ENCODE measurements around the gene TNNC2.

The TNNC2 gene

DNA sequence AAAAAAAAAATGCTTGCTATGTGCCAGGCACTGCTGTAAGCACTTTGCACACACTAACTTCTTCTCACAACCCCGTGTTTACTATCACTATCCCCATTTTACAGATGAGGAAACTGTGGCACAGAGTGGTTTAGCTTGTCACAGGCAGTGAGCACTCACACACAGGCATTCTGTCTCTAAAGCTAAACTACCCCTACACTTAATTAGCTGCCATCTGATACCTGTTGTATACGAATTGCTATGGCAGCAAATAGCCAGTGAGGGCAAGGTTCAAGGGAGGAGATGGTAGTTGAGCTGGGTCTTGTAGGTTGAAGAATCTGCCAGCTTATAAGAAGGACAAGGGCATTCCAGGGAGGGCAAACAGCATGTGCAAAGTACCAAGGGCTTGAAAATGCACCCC lies 5.2 kb downstream of the TNNC2 start:
- H3K4me2 ChIP-seq (ENCODE audit: insufficient read depth, low read length, poor library complexity, severe bottlenecking), result no peak overlapping the region
- WGBS, 2 donors (ENCODE audit: extremely low coverage in 2 of 2, insufficient read length in 2 of 2, insufficient replicate concordance in 1 of 2), result no CpG with 5 or more reads among the region's 2 CpGs
- H3K23ac ChIP-seq (ENCODE audit: low read depth, low read length, poor library complexity), result no peak overlapping the region

DNA sequence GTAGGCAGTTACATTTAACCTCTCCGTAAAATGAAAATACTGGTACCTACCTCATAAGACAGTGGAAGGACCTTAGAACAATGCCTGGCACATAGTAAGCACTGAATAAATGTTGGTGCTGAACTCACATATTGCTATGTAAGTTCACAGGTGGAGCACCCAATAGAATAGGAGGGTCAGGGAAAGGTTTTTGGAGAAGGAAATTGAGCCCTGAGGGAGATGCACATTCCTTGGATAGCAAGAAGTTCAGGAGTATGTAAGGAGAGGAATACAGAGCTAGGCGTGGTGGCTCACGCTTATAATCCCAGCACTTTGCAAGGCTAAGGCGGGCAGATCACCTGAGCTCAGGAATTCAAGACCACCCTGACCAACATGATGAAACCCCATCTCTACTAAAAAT lies 7.6 kb downstream of the TNNC2 start:
- Histone ChIP-seq H2AFZ (ENCODE audit: low read length) (no peak overlapping the region), H2BK15ac (ENCODE audit: low read length) (no peak overlapping the region), H3K14ac (ENCODE audit: low read length) (no peak overlapping the region), H3K4ac (ENCODE audit: low read length) (no peak overlapping the region), H2AK5ac (ENCODE audit: low read depth, low read length) (no peak overlapping the region), H2BK12ac (ENCODE audit: low read length) (no peak overlapping the region), H4K8ac (ENCODE audit: low read depth, low read length) (no peak overlapping the region), H3K4me1 (ENCODE audit: control insufficient read depth in 2 of 2, insufficient read depth in 1 of 2, low read depth in 1 of 2, low read length in 2 of 2) (peaks cover 0 to 7% of the 10 kb centered on the region in 2 donors), H3K23ac (ENCODE audit: low read depth, low read length, poor library complexity) (no peak overlapping the region), H3K9ac (ENCODE audit: low read depth, low read length, poor library complexity) (no peak overlapping the region), H3K36me3 (replicated peaks in 1 of 2; ENCODE audit: control insufficient read depth in 2 of 2, insufficient read depth in 2 of 2, low read length in 2 of 2) (peaks cover 20 to 30% of the 10 kb centered on the region in 2 donors), H2BK5ac (ENCODE audit: low read length) (no peak overlapping the region), H3K27me3 (ENCODE audit: control insufficient read depth in 3 of 3, insufficient read depth in 3 of 3, low read depth in 1 of 3, low read length in 3 of 3) (peaks cover 0 to 24% (median 3%) of the 10 kb centered on the region in 3 experiments), H3K18ac (ENCODE audit: low read length) (no peak overlapping the region), H3K27ac (replicated peaks; ENCODE audit: low read length) (no peak overlapping the region), H3K79me1 (ENCODE audit: low read depth, low read length) (no peaks in the 10 kb centered on the region), H3K9me3 (replicated peaks in 1 of 2; ENCODE audit: control insufficient read depth in 2 of 2, insufficient read depth in 1 of 2, low read depth in 1 of 2, low read length in 2 of 2) (peaks cover 0 to 3% of the 10 kb centered on the region in 2 donors), H3K4me2 (ENCODE audit: insufficient read depth, low read length, poor library complexity, severe bottlenecking) (no peak overlapping the region), H3K4me3 (ENCODE audit: low read length in 2 of 2) (no peak overlapping the region), H2BK120ac (ENCODE audit: low read depth, low read length) (no peak overlapping the region), H4K91ac (ENCODE audit: low read depth, low read length, poor library complexity) (no peak overlapping the region)
- WGBS, 2 donors (ENCODE audit: extremely low coverage in 2 of 2, insufficient read length in 2 of 2, insufficient replicate concordance in 1 of 2), result no CpG with 5 or more reads among the region's 4 CpGs
- no peak for DNase-seq (ENCODE audit: low spot score)

More for the DNA sequence above, 5.2 kb downstream of the TNNC2 start:
- H3K18ac ChIP-seq (ENCODE audit: low read length), result no peak overlapping the region
- H3K27ac ChIP-seq (replicated peaks; ENCODE audit: low read length), result no peak overlapping the region
- H2AFZ ChIP-seq (ENCODE audit: low read length), result no peak overlapping the region
- no peak overlapping the region for H2BK15ac ChIP-seq (ENCODE audit: low read length)
- H2AK5ac ChIP-seq (ENCODE audit: low read depth, low read length), result no peak overlapping the region
- no peak overlapping the region for H3K14ac ChIP-seq (ENCODE audit: low read length)
- H3K27me3 ChIP-seq (ENCODE audit: control insufficient read depth in 3 of 3, insufficient read depth in 3 of 3, low read depth in 1 of 3, low read length in 3 of 3), result peaks cover 0 to 24% (median 3%) of the 10 kb centered on the region in 3 experiments
- peaks cover 0 to 3% of the 10 kb centered on the region in 2 donors for H3K9me3 ChIP-seq (replicated peaks in 1 of 2; ENCODE audit: control insufficient read depth in 2 of 2, insufficient read depth in 1 of 2, low read depth in 1 of 2, low read length in 2 of 2)
- no peak overlapping the region for H2BK5ac ChIP-seq (ENCODE audit: low read length)
- no peak overlapping the region for H4K91ac ChIP-seq (ENCODE audit: low read depth, low read length, poor library complexity)
- H3K4me3 ChIP-seq (ENCODE audit: low read length in 2 of 2), result no peak overlapping the region
- H2BK120ac ChIP-seq (ENCODE audit: low read depth, low read length), result no peak overlapping the region
- no peak overlapping the region for H2BK12ac ChIP-seq (ENCODE audit: low read length)
- no peak overlapping the region for H4K8ac ChIP-seq (ENCODE audit: low read depth, low read length)
- H3K9ac ChIP-seq (ENCODE audit: low read depth, low read length, poor library complexity), result no peak overlapping the region
- H3K36me3 ChIP-seq (replicated peaks in 1 of 2; ENCODE audit: control insufficient read depth in 2 of 2, insufficient read depth in 2 of 2, low read length in 2 of 2), result peaks cover 5 to 8% of the 10 kb centered on the region in 2 donors
- H3K79me1 ChIP-seq (ENCODE audit: low read depth, low read length), result no peaks in the 10 kb centered on the region
- DNase-seq (ENCODE audit: low spot score), result no peak
- H3K4ac ChIP-seq (ENCODE audit: low read length), result no peak overlapping the region
- H3K4me1 ChIP-seq (ENCODE audit: control insufficient read depth in 2 of 2, insufficient read depth in 1 of 2, low read depth in 1 of 2, low read length in 2 of 2), result peaks cover 8 to 11% of the 10 kb centered on the region in 2 donors

DNA sequence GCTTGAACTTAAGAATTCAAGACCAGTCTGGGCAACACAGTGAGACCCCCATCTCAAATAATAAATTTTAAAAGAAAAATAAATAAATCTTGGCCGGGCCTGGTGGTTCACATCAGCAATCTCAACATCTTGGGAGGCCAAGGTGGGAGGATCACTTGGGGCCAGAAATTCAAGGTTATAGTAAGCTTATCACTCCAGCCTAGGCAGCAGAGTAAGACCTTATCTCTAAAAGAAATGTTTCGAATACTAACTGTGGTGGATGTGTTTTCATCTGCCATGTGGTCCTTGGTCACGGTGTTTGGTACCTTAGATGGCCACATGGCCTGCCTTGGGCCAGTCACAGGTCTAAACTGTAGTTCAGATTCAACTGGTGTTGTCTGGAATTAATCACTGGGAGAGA lies 8.9 kb downstream of the TNNC2 start:
- H3K27me3 ChIP-seq (ENCODE audit: control insufficient read depth in 3 of 3, insufficient read depth in 3 of 3, low read depth in 1 of 3, low read length in 3 of 3), result peaks cover 0 to 12% (median 0%) of the 10 kb centered on the region in 3 experiments
- no peak overlapping the region for H3K23ac ChIP-seq (ENCODE audit: low read depth, low read length, poor library complexity)
- H3K27ac ChIP-seq (replicated peaks; ENCODE audit: low read length), result no peak overlapping the region
- H3K79me1 ChIP-seq (ENCODE audit: low read depth, low read length), result peaks cover 3% of the 10 kb centered on the region
- H2BK15ac ChIP-seq (ENCODE audit: low read length), result no peak overlapping the region
- H4K91ac ChIP-seq (ENCODE audit: low read depth, low read length, poor library complexity), result no peak overlapping the region
- no peak overlapping the region for H3K4ac ChIP-seq (ENCODE audit: low read length)
- H3K4me2 ChIP-seq (ENCODE audit: insufficient read depth, low read length, poor library complexity, severe bottlenecking), result no peak overlapping the region
- H2AFZ ChIP-seq (ENCODE audit: low read length), result no peak overlapping the region
- no peak overlapping the region for H2AK5ac ChIP-seq (ENCODE audit: low read depth, low read length)
- H3K4me3 ChIP-seq (ENCODE audit: low read length in 2 of 2), result no peak overlapping the region
- no CpG with 5 or more reads among the region's 3 CpGs for WGBS, 2 donors (ENCODE audit: extremely low coverage in 2 of 2, insufficient read length in 2 of 2, insufficient replicate concordance in 1 of 2)
- H4K8ac ChIP-seq (ENCODE audit: low read depth, low read length), result no peak overlapping the region
- no peak overlapping the region for H3K9ac ChIP-seq (ENCODE audit: low read depth, low read length, poor library complexity)
- no peak overlapping the region for H2BK5ac ChIP-seq (ENCODE audit: low read length)
- peaks cover 27 to 42% of the 10 kb centered on the region in 2 donors for H3K36me3 ChIP-seq (replicated peaks in 1 of 2; ENCODE audit: control insufficient read depth in 2 of 2, insufficient read depth in 2 of 2, low read length in 2 of 2)
- no peak overlapping the region for H2BK12ac ChIP-seq (ENCODE audit: low read length)
- no peak overlapping the region for H2BK120ac ChIP-seq (ENCODE audit: low read depth, low read length)
- no peak for DNase-seq (ENCODE audit: low spot score)
- H3K4me1 ChIP-seq (ENCODE audit: control insufficient read depth in 2 of 2, insufficient read depth in 1 of 2, low read depth in 1 of 2, low read length in 2 of 2), result peaks cover 3 to 8% of the 10 kb centered on the region in 2 donors
- no peak overlapping the region for H3K18ac ChIP-seq (ENCODE audit: low read length)
- H3K14ac ChIP-seq (ENCODE audit: low read length), result no peak overlapping the region
- no peaks in the 10 kb centered on the region for H3K9me3 ChIP-seq (replicated peaks in 1 of 2; ENCODE audit: control insufficient read depth in 2 of 2, insufficient read depth in 1 of 2, low read depth in 1 of 2, low read length in 2 of 2)

DNA sequence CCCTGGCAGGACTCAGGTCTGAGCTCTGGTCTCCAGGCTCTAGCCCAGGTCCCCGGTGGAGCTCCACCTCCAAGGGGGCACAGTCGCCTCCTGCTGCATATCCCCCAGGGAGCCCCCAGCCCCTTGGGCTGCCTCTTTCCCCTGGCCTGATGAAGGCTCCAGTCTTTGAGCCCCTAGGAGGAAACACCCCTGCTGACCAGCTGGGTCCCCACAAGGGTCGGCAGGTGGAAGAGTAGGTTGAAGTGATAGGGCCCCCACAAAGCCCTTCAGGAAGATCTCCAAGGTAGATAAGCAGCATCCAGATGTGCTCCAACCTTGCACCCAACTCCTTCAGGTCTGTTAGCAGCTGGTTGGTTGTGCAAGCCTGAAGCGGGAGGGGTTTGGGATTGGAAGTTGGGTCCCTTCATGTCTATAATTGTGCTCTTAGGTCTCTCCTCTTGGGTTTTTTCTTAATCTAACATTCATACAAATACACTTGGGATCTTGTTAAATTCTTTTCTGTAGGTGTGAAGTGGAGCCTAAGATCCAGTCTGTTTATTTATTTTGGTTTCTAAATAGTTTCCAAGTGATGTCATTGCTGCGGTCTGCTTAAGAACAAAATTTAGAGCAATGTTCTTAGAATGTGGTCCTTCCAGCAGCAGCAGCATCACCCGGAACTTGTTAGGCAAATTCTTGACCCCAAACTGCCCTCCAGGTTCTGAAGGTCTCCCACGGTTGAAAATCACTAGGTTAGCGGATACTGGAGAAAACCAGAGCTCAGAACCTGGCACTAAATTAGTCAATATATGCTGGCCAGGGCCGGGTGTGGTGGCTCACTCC lies 9.5 kb downstream of the TNNC2 start:
- Histone ChIP-seq H3K4me3 (ENCODE audit: low read length in 2 of 2) (no peak overlapping the region), H2BK15ac (ENCODE audit: low read length) (no peak overlapping the region), H3K14ac (ENCODE audit: low read length) (no peak overlapping the region), H3K18ac (ENCODE audit: low read length) (no peak overlapping the region), H2BK120ac (ENCODE audit: low read depth, low read length) (no peak overlapping the region), H3K36me3 (replicated peaks in 1 of 2; ENCODE audit: control insufficient read depth in 2 of 2, insufficient read depth in 2 of 2, low read length in 2 of 2) (peaks cover 27 to 45% of the 10 kb centered on the region in 2 donors), H2AK5ac (ENCODE audit: low read depth, low read length) (no peak overlapping the region), H4K8ac (ENCODE audit: low read depth, low read length) (no peak overlapping the region), H3K23ac (ENCODE audit: low read depth, low read length, poor library complexity) (no peak overlapping the region), H3K79me1 (ENCODE audit: low read depth, low read length) (peaks cover 6% of the 10 kb centered on the region), H2AFZ (ENCODE audit: low read length) (no peak overlapping the region), H2BK5ac (ENCODE audit: low read length) (no peak overlapping the region), H4K91ac (ENCODE audit: low read depth, low read length, poor library complexity) (no peak overlapping the region), H3K9me3 (replicated peaks in 1 of 2; ENCODE audit: control insufficient read depth in 2 of 2, insufficient read depth in 1 of 2, low read depth in 1 of 2, low read length in 2 of 2) (no peaks in the 10 kb centered on the region), H3K4me2 (ENCODE audit: insufficient read depth, low read length, poor library complexity, severe bottlenecking) (no peak overlapping the region), H3K4ac (ENCODE audit: low read length) (no peak overlapping the region), H3K4me1 (ENCODE audit: control insufficient read depth in 2 of 2, insufficient read depth in 1 of 2, low read depth in 1 of 2, low read length in 2 of 2) (peaks cover 5 to 8% of the 10 kb centered on the region in 2 donors), H3K27me3 (ENCODE audit: control insufficient read depth in 3 of 3, insufficient read depth in 3 of 3, low read depth in 1 of 3, low read length in 3 of 3) (peaks cover 0 to 5% (median 0%) of the 10 kb centered on the region in 3 experiments), H3K9ac (ENCODE audit: low read depth, low read length, poor library complexity) (no peak overlapping the region), H2BK12ac (ENCODE audit: low read length) (no peak overlapping the region), H3K27ac (replicated peaks; ENCODE audit: low read length) (no peak overlapping the region)
- no peak for DNase-seq (ENCODE audit: low spot score)
- no CpG with 5 or more reads among the region's 9 CpGs for WGBS, 2 donors (ENCODE audit: extremely low coverage in 2 of 2, insufficient read length in 2 of 2, insufficient replicate concordance in 1 of 2)

Data from neuronal stem cell (in vitro differentiated cells).